HG03280 (cell line): ENCODE results near the gene PRRC2A.
"Not testable (repeated sequence)": the region's sequence is repeated elsewhere in the genome, so short reads cannot be mapped to it uniquely, and the experiment has no call there.

ENCODE experiments used
- ATAC-seq: cut with Tn5 transposase; IDR thresholded peaks from one replicate; pipeline ENCODE4 v1.9.1; 2021; ENCODE audit warnings: mild to moderate bottlenecking, moderate library complexity; ENCODE audit not compliant: unreplicated experiment

The PRRC2A gene

GRCh38 chr6:31585491-31585890, 35.0 kb upstream of the PRRC2A start:
- no peak for ATAC-seq

- no peak for ATAC-seq
These were observed 34.5 kb upstream of the PRRC2A start, which contains the start of gene LST1 for GRCh38 chr6:31586008-31586407. Gene LST1 (plus strand): TSS chr6:31586277. CDS start chr6:31587300, 1,023 bp downstream.

GRCh38 chr6:31586599-31587281, 33.8 kb upstream of the PRRC2A start:
- no peak for ATAC-seq

GRCh38 chr6:31587791-31588777, 32.4 kb upstream of the PRRC2A start:
- no peak for ATAC-seq

- ATAC-seq: no peak
These were observed 31.5 kb upstream of the PRRC2A start for GRCh38 chr6:31588871-31589650.

GRCh38 chr6:31590691-31591090, 29.8 kb upstream of the PRRC2A start:
- not testable (repeated sequence) for ATAC-seq

GRCh38 chr6:31592396-31592771, 28.1 kb upstream of the PRRC2A start:
- ATAC-seq: no peak

GRCh38 chr6:31597006-31597405, 23.5 kb upstream of the PRRC2A start:
- no peak for ATAC-seq

GRCh38 chr6:31607317-31607716, 13.2 kb upstream of the PRRC2A start:
- ATAC-seq: no peak

GRCh38 chr6:31609519-31610406, 10.8 kb upstream of the PRRC2A start:
- ATAC-seq: no peak

GRCh38 chr6:31610968-31611367, 9.5 kb upstream of the PRRC2A start:
- ATAC-seq: no peak

- no peak for ATAC-seq
These were observed 6.4 kb upstream of the PRRC2A start for GRCh38 chr6:31614075-31614619.

- ATAC-seq: no peak
These were observed 5.6 kb upstream of the PRRC2A start, which contains the start of gene AIF1 for GRCh38 chr6:31614684-31615578. Gene AIF1 (plus strand): TSS chr6:31615234. CDS start chr6:31615330, 96 bp downstream.

- ATAC-seq: no peak
These were observed 4.8 kb upstream of the PRRC2A start for GRCh38 chr6:31615748-31616147.

- no peak for ATAC-seq
These were observed 3.5 kb upstream of the PRRC2A start for GRCh38 chr6:31617010-31617409.

- peak; percentile 83 for ATAC-seq
These were observed 520 bp upstream of the PRRC2A start for GRCh38 chr6:31619805-31620585.

GRCh38 chr6:31621320-31621939, 915 bp downstream of the PRRC2A start:
- no peak for ATAC-seq
